HG02798 (cell line): ENCODE measurements around the gene ESD.
"Not testable (repeated sequence)": the region's sequence is repeated elsewhere in the genome, so short reads cannot be mapped to it uniquely, and the experiment has no call there.

ENCODE experiments used
- ATAC-seq: cut with Tn5 transposase; IDR thresholded peaks from one replicate; pipeline ENCODE4 v1.9.1; 2021; ENCODE audit warnings: mild to moderate bottlenecking; ENCODE audit not compliant: unreplicated experiment, poor library complexity

Gene ESD, protein sequence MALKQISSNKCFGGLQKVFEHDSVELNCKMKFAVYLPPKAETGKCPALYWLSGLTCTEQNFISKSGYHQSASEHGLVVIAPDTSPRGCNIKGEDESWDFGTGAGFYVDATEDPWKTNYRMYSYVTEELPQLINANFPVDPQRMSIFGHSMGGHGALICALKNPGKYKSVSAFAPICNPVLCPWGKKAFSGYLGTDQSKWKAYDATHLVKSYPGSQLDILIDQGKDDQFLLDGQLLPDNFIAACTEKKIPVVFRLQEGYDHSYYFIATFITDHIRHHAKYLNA

DNA sequence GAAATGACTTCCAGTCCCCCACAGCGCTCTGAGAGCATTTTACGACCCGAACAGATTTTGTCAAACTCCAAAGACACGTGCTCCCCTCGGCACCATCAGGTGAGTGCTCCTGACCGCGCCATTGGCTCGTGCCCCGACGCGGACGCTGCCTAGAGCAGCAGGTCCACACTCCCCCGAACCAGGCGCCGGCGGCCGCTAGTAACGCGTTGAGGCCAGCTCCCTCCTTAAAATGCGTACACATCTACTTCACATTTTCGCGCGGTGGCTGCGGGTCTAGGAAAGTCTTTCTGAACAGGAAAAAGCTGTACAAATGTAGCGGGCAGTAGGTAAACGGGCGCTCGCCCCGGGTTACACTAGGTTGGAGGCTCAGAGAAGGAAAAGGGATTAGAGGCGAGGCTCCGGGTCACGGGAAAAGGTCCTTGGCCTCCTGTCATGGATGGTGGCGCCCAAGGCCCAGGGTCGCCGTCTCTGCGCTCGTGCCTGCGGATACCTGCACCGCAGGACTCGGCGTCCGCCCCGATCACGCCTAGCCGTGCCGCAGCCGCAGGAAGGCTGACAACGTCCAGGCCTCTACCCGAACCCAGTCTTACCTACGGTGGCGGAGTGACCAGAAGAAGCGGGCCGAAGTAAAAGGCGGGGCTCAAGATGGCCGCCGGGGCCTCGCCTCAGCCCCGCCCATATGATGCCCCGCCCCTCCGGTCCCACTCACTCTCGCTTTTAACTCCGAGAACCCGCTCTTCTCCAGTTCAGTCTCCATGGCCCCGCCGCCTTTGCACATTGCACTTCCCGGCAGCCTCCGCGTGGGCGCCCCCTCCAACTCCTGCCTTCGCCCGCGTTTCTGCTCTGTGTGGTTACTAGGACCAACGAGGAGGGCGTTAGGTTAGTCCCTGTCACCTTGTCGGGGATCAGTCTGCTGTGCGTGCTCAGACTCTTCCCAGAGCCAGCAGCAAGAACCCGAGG is at the start of gene ESD:
Gene ESD, minus strand, starts transcription at position 647 of the 960 bp plus-strand sequence. CDS start 5,748 bp downstream, outside the sequence.
- ATAC-seq, result peak; percentile 91

DNA sequence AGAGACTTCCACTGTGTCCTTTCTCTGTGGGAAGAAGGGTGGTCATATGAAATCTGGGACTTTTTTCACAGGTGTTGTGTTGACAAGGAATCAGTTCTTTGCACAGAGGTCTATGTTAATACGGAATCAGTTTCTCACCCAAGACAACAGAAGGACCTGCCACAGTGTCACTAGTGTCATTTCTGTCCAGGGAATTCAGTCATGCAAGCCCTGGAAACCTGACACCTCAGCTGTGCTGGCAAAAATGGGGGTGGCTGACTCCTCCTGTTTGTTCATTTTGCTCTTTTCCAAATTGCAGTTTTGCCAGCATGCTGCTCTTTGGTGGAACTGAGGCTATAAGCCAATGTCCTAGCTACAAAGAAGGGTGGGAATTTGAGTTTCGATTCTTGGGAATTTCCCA is 49.8 kb upstream of the ESD start:
- no peak for ATAC-seq

DNA sequence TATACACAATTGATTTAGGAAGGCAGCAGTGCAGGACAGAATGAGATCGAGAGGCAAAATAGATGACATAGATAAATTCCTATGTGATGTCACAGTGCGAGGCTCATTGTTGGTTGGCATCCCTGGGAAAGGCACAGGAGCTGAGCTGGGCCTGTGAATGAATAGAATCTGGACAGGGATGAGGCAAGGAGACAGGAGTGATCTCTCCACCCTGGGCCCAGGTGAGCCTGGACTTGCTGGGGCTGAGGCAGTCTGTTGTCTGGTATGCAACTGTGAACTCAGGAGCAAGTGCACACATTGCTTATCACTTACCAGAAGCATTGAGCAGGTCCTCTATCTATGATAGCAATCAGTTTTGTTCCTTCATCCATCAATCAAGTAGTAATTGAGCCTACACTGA is 48.2 kb upstream of the ESD start:
- no peak for ATAC-seq

DNA sequence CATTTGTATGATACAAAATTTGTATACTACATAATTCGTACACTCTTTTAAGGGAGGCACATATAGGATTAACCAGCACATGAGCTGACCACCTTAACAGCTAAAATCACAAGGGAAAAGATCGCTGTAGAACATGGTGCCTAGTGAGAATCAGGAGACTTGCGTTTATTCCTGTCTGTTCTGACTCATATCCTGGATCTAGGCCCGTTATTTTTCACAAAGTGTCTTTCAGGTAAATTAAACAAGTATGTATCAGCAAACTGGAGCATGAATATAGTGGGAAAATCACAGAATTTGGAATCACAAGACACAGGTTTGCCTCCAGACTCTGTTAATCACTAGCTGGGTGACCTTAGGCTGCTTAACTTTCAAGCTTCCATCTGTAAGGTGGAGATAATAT is 47.5 kb upstream of the ESD start:
- ATAC-seq, result no peak

DNA sequence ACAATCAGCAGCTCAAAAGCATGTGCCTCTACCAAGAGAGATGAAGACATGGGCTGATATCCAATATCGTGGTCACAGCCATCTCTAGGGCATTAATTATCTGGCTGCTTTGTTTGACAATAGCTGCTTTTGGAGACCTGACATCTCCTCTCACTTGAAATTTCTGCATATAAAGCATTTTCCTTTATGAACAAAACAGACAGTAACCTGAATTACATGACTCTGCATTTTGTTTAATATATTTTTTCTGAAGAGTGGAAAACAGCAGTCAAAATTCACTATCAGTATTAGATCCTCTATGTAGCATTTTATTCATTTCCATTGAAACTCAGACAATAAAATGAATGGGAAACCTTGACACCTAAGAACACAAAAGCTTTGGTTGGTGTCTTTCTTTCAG is 42.4 kb upstream of the ESD start:
- ATAC-seq, result no peak

DNA sequence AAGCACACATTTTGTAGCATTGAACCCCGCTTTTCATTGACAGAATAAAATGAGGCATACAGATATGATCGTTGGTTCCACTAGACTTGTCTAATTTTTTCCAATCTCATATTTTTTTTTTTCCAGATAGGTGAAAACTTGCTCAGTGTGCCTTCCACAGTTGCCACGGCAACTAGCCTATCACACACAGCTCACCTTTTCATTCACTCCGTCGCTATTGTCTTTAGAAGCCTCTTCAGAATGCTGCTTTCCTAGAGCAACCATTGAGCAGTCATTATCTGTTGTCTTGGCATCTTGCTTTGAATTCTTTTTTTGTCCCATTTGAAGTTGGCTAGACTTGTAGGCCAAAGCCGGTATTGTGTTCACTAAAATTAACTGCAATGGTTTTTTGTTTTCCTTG is 37.7 kb upstream of the ESD start:
- no peak for ATAC-seq

DNA sequence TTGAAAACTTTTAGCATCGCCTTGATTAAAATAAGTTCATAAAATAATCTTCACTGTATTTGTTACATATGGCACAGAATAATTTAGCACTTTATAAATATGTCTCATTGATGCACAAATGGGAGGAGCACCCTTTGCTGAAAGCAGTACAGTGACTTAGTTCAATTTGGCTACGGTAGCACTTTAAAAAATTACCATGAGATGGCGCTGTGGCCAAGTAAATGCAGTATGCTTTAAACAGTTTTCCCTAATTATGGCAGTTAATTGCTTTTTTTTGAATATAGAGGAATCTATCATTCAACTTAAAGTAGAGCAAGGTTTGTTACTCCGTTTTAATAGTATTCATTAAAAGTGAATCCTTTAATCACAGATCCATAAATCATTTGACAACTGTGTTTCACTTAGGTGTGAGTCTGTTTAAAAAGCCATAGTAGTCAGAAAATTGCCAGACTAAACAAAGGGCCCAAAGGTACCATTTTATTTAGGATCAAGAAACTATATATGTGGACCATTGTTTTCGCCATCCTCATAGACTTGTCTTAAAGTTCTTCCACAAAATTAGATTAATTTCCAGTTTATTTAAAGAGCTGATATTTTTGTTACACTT is 34.7 kb upstream of the ESD start:
- peak; percentile 44 for ATAC-seq

DNA sequence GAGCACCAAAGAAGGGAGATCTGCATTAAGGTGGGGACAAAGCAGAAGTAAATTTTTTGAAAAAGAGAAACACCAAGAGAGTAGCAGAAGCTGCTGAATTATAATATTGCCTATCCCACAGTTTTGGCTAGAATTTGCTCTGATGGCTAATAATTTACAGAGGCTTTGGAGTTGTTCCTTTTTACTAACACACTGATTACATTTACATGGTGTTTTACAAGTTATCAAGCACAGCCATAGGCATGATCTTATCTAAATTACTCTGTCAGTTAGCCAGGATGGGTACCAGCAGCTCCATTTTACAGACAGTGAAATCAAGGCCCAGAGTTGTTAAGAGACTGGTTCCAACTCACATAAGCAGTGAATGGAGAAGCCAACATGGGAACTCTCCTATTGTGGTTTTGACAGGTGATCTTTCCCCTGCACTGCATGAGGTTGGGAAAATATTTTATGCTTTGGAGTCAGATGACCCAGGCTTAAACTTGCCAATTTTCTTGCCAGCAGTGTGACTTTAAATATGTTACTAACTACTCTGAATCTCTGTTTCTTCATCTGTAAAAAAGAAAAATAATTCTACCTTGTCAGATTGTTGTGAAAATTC is 33.5 kb upstream of the ESD start:
- ATAC-seq, result no peak

DNA sequence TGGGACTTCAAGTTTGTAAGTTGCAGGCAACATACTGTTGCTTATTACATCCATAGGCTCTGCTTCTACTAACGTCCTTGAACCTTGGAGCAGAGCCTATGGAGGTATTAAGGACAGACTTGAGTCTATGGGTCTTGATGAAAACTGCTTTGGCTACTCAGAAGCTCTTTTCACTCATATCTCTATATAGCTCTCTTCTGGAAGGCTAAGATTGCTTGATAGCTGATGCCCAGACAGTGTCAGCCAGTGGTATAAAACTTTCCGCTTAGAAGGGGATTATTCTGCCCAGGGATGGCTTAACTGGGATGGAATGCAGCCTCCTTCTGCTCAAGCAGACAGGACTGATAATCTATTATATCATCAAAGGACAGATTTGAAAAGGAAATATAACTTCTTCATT is 25.6 kb upstream of the ESD start:
- no peak for ATAC-seq

DNA sequence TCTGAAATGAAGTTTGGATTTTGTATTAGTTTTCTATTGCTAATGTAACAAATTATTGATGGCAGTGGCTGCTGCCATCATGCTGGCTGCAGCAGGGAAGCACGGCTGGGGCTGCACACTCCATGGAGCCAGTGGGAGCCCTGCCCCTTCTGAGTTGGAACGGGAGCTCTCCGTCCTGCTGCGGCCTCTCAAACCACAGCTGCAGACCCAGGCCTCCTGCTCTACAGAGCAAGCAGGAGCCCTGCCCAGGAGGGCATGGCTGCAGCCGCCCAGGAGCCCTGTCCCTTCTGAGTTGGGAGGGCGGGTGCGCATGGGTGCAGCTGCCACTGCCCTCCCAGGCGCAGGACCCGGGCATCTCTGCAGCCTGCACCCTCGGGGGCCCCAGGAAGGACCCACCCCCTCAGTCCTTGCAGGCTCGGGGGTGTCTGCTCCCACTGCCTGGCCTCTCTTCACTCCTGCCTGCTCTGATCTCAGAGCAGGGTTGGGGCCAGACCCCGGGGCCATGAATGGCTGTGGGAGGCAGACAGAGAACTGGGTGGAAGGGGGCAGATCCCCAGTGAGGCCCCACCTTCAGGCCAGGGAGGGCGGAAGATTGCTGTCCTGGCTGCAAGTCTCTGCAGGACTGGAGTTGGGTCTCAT is 21.0 kb upstream of the ESD start:
- no peak for ATAC-seq

DNA sequence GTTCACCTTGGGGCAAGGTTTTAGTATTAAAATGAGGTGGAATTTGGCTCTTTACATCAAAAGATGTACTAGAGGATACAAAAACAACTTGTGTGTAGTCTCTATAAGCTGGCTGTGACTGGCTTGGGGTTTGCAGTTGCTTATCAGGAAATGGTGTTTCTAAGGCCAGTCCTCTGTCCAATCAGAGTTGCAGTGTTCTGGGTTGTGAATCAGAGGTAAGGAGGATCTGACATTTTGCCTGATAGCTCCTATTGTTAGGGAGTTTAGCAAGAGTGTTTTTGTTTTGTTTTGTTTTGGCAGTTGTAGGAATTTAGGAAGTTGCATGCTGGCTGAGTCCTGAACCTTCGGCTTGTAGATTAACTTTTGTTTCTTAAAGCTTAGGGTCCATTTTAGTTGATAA is 20.1 kb upstream of the ESD start:
- ATAC-seq, result no peak

DNA sequence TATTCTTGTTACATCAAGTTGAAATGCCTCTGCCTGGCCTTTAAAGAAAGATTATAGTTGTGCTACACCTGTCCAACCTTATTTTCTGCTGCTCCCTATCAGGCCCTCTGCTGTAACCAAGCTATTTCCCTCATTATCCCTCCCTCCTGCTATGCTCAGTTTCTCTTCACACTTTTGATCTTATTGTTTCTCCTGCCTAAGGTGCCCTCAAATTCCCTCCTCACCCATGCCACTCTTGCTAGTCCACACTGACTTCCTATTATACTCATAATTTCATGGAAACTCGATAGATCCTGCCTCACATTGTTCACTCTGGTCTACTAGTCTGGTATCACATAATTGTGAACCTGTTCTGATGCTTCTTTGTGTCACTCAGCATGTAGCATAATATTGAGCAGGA is 19.4 kb upstream of the ESD start:
- ATAC-seq, result no peak

DNA sequence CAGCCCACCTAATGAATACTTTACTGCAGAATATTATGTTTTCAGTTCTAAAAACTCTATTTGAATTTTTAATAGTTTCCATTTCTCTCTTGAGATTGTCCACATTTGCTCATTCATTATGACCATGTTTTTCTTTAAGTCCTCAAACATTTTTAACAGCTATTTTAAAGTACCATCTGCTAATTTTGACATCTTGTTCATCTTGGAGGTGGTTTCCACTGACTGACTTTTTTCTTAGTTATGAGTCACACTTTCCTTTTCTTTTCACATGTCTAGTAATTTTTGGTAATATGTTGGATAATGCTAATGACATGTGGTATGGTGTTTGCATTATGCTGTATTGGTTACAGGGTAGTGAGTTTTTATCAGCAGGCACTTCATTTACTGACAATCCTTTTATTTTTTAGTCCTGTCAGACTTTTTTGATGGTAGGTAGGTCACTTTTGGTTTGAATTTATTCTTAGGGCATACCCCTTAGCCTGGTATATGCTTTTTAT is 15.4 kb upstream of the ESD start:
- ATAC-seq, result no peak

DNA sequence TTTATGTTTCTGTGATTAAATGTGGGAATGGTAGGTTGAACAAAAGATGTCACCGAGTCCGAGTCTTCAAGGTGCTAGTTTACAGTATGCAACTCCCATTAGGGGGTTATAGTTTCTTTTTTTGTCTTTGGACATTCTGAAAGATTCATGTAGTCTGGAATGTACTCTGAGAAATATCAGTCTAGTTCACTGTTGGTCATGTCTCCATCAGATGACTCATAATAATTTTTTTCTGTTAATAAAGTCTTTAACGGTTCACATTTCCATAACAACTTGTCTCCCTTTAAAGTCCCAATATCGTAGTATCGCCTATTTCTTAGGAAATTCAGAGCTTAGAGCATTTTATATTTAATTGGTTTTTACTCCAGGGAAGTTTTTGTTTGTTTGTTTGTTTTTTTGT is 13.5 kb upstream of the ESD start:
- no peak for ATAC-seq

DNA sequence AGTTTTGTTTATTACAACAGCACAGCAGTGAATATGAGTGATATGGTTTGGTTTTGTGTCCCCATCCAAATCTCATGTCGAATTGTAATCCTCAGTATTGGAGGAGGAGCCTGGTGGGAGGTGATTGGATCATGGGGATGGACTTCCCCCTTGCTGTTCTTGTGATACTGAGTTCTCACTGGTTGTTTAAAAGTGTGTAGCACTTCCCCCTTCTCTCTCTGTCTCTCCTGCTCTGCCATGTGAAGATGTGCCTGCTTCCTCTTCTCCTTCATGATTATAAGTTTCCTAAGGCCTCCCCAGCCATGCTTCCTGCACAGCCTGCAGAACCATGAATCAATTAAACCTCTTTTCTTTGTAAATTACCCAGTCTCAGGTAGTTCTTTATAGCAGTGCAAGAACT is 8.0 kb upstream of the ESD start:
- not testable (repeated sequence) for ATAC-seq

DNA sequence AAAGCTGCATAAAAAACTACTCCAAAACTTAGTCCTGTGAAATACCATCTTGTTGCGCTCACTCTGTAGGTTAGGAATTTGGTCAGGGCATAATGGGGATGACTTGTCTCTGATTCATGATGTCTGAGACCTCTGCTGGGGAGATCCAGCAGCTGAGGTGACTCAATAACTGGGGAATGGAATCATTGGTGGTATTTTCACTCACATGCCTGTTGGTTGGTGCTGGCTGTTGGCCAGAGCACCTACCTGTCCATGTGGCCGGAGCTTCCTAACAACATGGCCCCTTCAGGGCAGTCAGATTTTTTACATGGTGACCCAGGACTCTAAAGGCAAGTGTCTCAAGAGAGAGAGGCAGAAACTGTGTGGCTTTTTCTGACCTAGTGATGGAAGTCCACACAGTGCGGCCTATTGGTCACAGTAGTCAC is 7.4 kb upstream of the ESD start:
- ATAC-seq, result no peak

DNA sequence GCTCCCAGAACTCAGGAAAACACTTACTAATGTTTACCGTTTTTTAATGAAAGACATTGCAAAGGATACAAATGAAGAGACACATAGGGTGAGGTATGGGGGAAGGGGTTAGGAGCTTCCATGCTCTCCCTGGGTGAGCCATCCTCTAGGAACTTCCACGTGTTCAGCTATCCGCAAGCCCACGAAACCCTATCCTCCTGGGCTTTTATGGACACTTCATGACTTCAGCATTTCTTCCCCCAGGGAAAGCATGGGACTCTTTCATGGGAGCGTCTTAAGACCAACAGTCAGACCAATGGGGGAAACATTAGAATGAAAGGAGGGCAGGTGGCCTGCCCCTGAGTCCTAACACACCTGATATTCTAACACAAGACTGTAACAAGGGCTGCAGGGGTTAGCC is 6.6 kb upstream of the ESD start:
- no peak for ATAC-seq

DNA sequence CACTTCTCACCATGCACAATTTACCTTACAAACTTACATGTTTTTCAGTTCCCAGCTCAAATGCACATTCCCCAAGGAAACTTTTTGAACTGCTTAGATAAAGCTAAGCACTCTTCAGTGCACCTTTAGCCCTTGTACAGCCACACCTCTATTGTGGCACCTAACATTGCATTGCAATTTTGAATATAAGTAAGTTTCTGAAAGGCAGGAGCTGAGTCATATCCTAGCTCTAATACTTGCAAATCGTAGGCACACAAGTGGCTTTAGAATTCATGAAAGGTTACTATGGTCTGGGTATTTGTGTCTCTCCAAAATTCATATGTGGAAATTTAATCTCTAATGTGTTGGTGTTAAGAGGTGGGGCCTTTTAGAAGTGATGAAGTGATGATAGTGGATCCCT is 4.9 kb upstream of the ESD start:
- ATAC-seq, result no peak

DNA sequence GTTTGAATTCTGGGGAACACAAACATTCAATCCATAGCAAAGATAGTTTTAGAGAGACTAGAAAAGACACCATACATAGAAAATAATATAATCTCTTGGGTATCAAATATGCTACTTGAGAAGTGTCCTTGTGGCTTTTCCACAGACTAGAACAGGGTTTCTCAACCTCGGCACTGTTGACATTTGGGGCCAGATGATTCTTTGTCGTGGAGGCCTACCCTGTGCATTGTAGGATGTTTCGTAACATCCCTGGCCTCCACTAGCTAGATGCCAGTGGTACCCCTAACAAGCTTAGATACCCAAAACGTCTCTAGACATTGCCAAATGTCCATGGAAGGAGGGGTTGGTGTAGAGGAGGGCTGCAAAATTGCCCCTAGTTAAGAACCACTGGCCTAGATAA is 2.2 kb upstream of the ESD start:
- no peak for ATAC-seq
